ENCODE measurements around the gene AMOTL1. TPM values are rescaled to one million over a fixed set of nuclear protein-coding genes. Genes with fewer than 3 reads are reported as not detected.

AMOTL1 gene
- 10 to 100 TPM; 38.4 to 52.1 (median 47.5) TPM for polyA plus RNA-seq (ENCODE audit: insufficient read length in 4 of 4)

DNA sequence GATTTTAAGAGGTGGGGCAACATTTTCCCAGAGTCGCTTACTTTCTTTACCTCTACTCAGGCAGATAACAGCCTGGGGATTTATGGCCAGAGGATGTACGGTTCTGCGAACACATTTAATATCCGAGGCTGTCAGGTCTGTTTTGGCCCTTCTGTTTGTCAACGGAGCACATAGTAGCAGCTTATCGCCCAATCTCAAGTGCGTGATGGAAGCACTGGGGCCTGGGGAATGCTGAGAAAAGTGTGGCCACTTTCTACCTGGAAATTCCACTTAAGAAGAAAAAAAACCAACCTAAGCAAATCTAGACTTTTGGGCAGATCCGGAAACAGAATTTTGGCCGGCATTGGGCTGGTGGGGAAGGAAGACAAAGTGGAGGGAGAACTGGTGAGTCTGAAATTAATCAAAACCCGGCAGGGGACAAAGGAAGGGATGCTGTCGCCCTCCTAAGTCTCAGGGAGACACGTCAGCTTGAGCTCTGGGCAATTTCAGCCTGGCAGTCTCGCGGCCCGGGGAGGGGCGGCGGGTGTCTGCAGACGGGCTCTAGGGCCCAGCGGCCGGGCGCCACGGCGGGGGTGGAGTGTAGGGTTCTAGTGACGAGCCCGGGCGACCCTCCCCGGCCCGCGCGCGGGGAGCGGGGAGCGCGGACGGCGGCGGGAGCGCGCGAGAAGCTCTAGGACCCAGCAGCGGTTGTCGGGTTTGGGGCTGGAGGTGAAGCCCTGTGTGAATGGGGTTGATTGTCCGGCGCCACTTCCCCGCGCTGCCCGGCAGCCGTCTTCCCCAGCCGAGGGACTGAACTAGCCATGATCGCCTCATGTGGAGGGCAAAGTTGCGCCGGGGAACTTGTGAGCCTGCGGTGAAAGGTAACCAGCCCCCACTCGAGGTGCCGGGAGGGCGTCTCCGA is at the start of gene AMOTL1:
Gene AMOTL1 (plus strand): TSS at position 656 of the 901 bp plus-strand sequence. CDS start 156 bp downstream, at position 812.
- DNase-seq (ENCODE audit: low read depth in 4 of 4, low spot score in 3 of 4) = peak; percentile 62 to 83 (median 80)

DNA sequence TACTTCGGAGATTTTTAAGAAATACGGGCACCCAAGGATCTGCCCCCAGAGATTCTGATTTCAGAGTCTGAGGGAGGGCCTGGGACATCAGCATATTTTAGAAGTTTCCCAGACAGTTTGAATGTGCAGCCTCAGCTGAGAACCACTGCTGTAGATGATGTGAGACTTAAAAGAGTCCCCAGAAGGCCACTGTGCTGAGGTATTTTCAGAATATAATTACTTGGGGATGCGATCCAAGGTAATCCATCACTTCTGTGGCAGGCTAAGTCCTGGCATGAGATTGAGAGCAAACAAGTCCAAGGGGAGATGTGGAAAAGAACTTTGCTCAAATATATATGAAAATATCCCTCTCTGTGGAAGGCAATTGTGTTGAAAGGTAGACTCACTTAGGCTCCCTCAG is 48.3 kb upstream of the AMOTL1 start:
- no peak for DNase-seq (ENCODE audit: low read depth in 4 of 4, low spot score in 3 of 4)

DNA sequence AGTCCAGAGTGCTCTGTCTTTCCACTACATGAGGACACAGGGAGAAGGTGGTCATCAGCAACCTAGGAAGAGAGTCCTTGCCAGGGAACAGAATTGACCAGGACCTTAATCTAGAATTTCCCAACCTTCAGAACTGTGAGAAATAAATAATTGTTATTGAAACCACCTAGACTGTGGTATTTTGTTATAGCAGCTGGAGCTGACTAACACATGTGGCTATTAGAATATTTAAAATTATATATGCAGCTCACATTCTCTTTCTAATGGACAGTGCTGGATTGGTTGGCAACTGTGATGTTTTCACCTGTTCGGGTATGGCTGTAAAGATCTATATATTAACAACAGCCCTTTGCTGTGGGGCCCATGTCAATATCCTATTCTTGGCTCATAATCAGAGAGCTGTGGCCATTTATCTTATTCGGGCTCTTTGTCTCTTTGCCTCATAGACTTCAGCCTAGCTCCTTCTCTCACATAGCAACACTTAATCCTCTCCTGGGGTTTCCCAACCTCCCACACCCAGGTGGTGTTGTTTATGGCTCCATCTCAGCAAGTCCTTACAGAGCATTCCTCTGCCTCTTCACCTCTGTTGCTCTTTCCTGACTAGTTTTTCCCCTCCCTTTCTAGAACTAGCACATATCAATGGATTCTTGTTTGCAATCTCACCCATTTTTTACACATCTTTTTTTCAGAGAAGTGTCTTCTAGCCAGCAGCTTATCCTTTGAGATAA is 46.4 kb upstream of the AMOTL1 start:
- no peak for DNase-seq (ENCODE audit: low read depth in 4 of 4, low spot score in 3 of 4)

DNA sequence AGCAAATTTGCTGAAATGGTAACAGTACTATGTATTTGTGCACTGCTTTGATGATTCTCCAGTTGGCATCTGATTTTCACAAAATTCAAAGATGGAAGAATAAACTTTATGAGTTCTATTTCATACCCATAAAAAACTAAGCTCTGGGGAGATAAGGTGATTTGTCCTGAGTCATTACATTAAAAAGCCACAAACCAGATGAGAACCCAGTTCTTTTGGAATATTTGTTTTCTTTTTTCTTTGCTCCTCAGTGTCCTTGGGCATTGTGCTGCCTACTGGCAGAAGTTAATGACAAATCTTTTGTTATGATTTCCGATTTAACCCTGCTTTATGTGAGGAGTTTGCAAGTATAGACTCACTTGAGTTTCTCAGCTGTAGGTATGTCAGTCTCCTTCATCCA is 45.4 kb upstream of the AMOTL1 start:
- DNase-seq (ENCODE audit: low read depth in 4 of 4, low spot score in 3 of 4) = no peak

DNA sequence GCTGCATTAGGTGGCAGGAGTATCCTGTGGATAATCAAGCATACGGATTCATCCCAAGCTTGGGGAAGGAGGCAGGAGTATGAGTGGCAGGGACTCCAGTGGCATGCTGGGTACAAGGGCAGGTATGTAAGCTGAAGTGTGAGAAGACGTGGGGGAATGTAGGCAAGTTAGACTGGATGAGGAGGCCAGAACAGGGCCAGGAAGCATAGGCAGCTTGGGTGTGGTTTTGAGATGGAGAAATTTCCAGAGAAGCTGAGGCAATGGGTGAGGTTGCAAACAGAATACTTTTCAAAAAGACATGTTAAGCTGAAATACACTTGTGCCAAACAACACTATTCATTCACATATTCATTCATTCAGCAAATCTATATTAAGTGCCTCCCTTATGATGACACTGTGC is 43.1 kb upstream of the AMOTL1 start:
- no peak for DNase-seq (ENCODE audit: low read depth in 4 of 4, low spot score in 3 of 4)

- no peak for DNase-seq (ENCODE audit: low read depth in 4 of 4, low spot score in 3 of 4)
Observed at GRCh38 chr11:94727819-94728218, 40.3 kb upstream of the AMOTL1 start.

GRCh38 chr11:94728541-94728940 is 39.6 kb upstream of the AMOTL1 start:
- no peak for DNase-seq (ENCODE audit: low read depth in 4 of 4, low spot score in 3 of 4)

GRCh38 chr11:94728966-94729751 is 39.0 kb upstream of the AMOTL1 start:
- DNase-seq (ENCODE audit: low read depth in 4 of 4, low spot score in 3 of 4) = no peak

GRCh38 chr11:94730153-94730552 is 38.0 kb upstream of the AMOTL1 start:
- DNase-seq (ENCODE audit: low read depth in 4 of 4, low spot score in 3 of 4) = no peak

- DNase-seq (ENCODE audit: low read depth in 4 of 4, low spot score in 3 of 4) = no peak
Observed at GRCh38 chr11:94731880-94732601, 36.1 kb upstream of the AMOTL1 start.

GRCh38 chr11:94732617-94733281 is 35.4 kb upstream of the AMOTL1 start:
- no peak for DNase-seq (ENCODE audit: low read depth in 4 of 4, low spot score in 3 of 4)

DNA sequence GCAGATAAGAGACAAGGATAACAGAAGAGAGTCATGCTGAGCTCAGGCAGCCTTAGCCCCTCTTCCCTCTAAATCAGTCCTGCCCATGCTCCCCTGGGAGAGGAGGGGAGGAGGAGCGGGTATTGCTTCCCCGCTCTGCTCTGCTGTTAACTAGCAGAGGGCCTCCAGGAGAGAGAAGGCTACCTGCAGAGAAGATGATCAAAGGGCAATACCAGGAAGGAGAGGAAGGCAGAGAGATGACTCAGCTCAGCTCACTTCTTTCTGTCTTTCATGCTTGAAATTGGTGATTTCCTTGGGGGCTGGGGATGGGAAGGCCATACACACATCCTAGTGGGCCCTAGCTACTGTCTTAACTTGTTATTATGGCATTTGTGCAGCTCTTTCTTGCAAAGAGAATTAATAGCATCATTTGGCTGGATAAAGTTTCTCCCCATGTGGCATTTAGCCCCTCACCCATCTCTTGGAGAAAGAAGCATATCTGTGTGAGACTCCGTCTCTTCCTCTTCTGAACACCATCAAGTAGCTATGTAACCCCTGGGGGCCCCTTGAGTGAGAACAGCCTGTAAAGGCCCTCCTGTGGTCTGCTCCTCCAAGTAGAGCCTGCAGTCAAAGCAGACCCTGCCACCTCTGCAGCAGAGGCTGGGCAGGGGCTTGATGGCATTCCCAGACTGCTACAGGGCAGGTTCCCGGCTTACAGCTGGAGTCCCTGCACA is 33.4 kb upstream of the AMOTL1 start:
- no peak for DNase-seq (ENCODE audit: low read depth in 4 of 4, low spot score in 3 of 4)

GRCh38 chr11:94735907-94736306 is 32.2 kb upstream of the AMOTL1 start:
- no peak for DNase-seq (ENCODE audit: low read depth in 4 of 4, low spot score in 3 of 4)

GRCh38 chr11:94737171-94737611 is 31.0 kb upstream of the AMOTL1 start:
- no peak for DNase-seq (ENCODE audit: low read depth in 4 of 4, low spot score in 3 of 4)

DNA sequence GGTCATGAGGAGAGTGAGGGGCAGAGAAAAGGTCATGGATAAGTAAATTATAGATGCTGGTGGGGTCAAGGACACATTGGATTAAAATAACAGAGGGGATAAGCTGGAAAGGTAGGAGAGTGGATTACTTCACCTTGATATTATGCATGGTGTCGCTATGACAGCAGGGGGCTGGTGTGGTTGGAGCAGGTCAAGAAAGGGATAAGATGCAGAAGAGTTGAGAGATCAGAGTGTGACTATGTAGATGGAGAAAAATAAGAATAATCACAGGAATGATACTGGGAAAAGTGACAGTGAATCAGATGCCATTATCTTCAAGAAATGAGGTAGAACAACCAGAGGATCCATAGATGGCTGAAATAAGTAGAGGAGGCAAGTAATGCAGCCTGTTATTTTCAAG is 29.4 kb upstream of the AMOTL1 start:
- no peak for DNase-seq (ENCODE audit: low read depth in 4 of 4, low spot score in 3 of 4)

- no peak for DNase-seq (ENCODE audit: low read depth in 4 of 4, low spot score in 3 of 4)
Observed at GRCh38 chr11:94739331-94739730, 28.8 kb upstream of the AMOTL1 start.

DNA sequence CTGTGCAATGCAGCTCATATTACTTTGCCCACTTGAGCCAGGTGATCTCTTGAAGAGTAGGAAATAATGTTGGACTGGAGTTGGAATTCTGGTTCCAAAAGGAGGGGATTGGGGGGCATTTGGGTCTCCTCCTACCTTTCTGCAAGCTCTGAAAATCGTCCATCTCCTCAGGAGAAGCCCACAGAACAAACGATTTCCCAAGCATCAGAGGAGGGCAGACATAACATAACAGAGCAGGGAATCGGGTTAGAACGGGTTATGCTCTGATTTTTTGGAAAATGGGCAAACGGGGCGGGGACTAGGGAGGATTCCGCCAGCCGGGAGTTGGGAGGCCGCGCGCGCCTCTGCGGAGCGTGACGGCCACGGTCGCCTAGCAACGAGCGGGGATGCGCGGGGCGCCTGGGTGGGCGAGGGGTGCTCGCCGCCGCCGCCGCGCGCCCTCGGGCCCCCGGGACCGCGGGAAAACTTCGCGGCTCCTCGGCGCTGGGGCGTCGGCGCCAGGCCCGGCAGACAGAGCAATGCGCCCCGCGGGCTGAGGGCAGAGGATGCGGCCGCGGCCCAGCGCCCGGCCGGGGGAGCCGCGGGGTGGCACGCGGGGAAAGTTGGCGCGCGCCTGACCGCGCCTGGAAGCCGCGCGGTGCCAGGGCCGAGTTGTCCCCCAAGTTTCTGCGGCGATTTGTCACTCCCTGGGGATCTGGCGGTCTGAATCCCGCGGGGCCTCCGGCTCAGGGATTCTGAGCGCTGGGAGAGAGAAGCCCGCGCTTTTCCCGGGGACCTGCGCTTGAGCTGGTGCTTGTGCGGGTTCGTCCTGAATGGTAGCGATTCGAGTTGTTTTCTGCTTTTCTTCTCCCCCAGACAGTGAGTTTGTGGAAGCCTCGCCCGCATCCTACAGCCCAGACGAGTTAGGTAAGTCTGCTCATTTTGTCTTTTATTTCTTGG is 27.8 kb upstream of the AMOTL1 start:
- peak in 2 of 4 donors; percentile 45 to 52 for DNase-seq (ENCODE audit: low read depth in 4 of 4, low spot score in 3 of 4)

All from left renal pelvis (tissue), 4 donors.